C4-2B (cell line): ENCODE measurements around the gene ANTKMT.
A peak's percentile ranks its signal among the peaks of the same experiment; 100 is the strongest.
"Not testable (repeated sequence)": the region's sequence is repeated elsewhere in the genome, so short reads cannot be mapped to it uniquely, and the experiment has no call there.

ENCODE experiments used
- H3K27ac ChIP-seq: fragments of 450-650 bp; 2 replicates; pipeline ENCODE4 v1.5.1; 2017
- ZFX ChIP-seq: fragments of 450-650 bp; IDR thresholded peaks from 2 replicates; pipeline ENCODE4 v1.6.1; 2017
- TF ChIP-seq, protein P1 (sequence below): fragments of 450-650 bp; conservative IDR thresholded peaks from 2 replicates; pipeline ENCODE4 v1.5.1; 2017; ENCODE audit warnings: mild to moderate bottlenecking

ANTKMT gene

DNA sequence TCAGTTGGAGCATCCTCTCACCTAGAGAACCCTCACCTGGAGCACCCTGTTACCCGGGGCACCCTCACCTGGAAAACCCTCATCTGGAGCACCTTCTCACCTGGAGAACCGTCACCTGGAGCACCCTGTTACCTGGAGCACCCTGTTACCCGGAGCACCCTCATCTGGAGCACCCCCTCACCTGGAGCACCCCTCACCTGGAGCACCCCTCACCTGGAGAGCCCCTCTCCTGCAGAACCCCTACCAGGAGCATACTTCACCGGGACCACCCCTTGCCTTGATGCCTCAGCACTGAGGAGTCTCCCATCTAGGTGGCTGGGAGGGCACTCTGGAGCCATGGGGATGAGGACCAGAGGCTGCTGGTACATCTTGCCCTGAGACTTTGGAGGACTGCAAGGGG lies 12.0 kb upstream of the ANTKMT start:
- TF ChIP-seq ZFX, result no peak
- H3K27ac ChIP-seq, result no peak overlapping the region

- TF ChIP-seq, protein P1, sequence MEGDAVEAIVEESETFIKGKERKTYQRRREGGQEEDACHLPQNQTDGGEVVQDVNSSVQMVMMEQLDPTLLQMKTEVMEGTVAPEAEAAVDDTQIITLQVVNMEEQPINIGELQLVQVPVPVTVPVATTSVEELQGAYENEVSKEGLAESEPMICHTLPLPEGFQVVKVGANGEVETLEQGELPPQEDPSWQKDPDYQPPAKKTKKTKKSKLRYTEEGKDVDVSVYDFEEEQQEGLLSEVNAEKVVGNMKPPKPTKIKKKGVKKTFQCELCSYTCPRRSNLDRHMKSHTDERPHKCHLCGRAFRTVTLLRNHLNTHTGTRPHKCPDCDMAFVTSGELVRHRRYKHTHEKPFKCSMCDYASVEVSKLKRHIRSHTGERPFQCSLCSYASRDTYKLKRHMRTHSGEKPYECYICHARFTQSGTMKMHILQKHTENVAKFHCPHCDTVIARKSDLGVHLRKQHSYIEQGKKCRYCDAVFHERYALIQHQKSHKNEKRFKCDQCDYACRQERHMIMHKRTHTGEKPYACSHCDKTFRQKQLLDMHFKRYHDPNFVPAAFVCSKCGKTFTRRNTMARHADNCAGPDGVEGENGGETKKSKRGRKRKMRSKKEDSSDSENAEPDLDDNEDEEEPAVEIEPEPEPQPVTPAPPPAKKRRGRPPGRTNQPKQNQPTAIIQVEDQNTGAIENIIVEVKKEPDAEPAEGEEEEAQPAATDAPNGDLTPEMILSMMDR, result no peak
- TF ChIP-seq ZFX, result no peak
- H3K27ac ChIP-seq, result no peak overlapping the region
Measured at GRCh38 chr16:709566-710499, 11.1 kb upstream of the ANTKMT start.

DNA sequence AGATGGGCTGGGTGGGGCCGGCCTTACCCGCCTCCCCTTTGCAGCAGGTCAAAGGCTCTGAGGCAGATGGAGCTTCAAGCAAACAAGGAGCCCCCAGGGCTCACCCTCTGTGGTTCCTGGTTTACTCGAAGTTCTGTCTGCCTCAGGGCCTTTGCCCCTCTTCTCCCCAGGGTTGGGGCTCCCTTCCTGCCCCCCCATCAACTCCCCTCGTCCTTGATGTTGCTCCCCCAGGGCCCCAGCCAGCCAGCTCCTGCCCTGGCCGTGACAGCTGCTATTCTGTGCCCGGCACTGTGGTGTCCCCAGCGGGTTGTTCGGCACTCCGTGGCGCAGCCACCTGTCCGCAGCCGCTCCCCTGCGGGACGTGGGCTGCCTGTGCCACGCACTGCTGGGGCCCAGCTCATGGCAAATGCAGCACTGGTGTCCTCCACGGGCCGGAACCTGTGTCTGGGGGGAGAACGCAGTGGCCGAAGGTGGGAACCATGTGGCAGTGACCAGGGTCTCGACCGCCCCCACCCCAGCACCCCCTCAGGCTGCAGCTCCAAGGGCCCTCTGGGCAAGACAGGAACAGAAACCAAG lies 10.4 kb upstream of the ANTKMT start:
- TF ChIP-seq ZFX, result no peak
- TF ChIP-seq, protein P1, result no peak

GRCh38 chr16:711084-711483 lies 9.9 kb upstream of the ANTKMT start:
- TF ChIP-seq ZFX, result no peak
- TF ChIP-seq, protein P1, result no peak
- no peak overlapping the region for H3K27ac ChIP-seq

More for the DNA sequence above, 10.4 kb upstream of the ANTKMT start:
- H3K27ac ChIP-seq, result no peak overlapping the region

DNA sequence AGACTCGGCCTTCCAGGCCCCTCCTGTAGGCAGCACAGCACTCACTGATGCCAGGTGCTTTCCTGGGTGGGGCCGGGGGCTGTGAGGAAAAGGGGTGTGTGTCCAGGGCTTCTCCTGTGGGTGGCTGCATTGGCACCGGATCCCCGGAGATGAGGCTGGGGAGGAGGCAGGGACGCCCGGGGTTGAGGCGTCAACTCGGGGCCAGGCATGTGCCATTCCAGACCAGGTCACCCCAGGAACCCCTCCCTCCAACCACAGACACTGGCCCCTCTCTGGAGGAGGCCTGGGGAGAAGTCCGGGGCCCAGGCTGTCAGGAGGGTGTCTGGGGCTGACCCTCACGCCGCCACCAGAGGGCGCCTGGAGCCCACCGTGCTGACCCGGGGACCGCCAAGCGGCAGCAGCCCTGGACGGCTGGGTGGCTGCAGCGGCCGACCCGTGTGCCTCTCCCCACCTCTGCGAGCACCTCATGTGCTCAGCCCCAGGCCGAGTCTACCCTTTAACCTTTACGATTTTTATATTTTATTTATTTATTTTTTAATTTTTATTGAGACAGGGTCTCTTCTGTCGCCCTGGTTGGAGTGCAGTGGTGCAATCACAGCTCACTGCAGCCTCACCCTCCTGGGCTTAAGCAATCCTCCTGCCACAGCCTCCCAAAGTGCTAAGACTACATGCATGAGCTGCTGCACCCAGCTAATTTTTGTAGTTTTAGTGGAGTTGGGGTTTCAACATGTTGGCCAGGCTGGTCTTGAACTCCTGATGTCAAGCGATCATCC lies 9.2 kb upstream of the ANTKMT start:
- H3K27ac ChIP-seq, result no peak overlapping the region
- TF ChIP-seq, protein P1, result peak; percentile 92
- TF ChIP-seq ZFX, result no peak

DNA sequence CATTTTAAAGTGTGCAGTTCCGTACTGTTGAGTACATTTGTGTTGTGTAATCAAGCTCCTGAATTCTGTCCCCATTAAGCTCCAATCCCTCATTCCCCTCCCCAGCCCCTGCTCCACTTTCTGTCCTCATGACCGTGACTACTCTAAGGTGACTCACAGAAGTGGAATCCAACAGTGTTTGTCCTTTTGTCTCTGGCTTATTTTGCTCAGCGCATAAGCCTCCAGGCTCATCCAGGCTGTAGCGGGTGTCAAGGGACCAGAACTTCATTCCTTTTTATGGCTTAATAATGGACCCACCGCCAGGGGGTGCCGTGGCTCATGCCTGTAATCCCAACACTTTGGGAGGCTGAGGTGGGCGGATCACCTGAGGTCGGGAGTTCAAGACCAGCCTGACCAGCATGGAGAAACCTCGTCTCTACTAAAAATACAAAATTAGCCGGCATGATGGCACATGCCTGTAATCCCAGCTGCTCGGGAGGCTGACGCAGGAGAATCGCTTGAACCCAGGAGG lies 8.2 kb upstream of the ANTKMT start:
- not testable (repeated sequence) for H3K27ac ChIP-seq
- TF ChIP-seq, protein P1, result peak; percentile 48

GRCh38 chr16:714079-714478 lies 6.9 kb upstream of the ANTKMT start:
- no peak for TF ChIP-seq ZFX
- TF ChIP-seq, protein P1, result no peak
- peak overlapping the region; percentile 82 for H3K27ac ChIP-seq
